ENCODE measurements around the gene PSMA4.

DNA sequence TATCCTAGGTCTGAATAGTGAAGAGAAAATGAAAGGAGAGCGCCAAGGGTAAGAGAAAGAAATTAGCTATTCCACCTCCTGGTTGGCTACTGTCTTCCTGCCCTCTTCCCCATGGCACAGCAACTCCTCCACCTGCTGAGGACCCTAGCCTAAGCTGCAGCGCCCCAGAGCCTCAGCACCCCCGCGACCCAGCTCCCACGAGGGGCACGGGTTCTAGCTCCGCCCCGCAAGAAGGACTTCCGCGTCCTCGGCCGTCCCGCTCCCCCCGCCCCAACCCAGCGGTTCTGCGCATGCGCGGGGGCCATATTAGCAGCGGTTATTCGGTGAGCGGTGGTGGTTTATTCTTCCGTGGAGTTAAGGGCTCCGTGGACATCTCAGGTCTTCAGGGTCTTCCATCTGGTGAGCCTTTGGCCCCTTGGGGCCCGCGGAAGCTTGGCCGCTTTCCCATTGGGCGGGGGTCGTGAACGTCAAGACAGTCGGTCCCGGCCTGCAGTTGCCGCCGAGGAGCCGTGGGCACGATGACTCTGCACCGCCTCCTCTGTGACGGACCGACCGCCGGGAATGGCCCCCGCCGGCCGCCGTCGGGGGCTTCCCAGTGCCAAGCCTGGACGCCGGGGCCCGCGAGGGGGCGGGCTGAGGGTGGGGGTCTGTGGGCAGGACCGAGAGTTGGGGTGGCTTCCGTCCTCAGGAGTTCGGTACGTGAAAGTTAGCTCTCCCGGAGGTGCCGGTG lies at the start of gene PSMA4:
- TF ChIP-seq MEF2A (IDR thresholded peaks at IDR 0.05; ENCODE audit: insufficient read depth, low read depth, low read length) (no peak), EP300 (IDR thresholded peaks at IDR 0.05; ENCODE audit: borderline replicate concordance in 1 of 2, control insufficient read depth in 1 of 2, low read depth in 2 of 2, low read length in 2 of 2) (no peak), CHD2 (IDR thresholded peaks at IDR 0.05; ENCODE audit: borderline replicate concordance, low read depth, low read length) (peak; percentile 56; the same call in 1 of the 2 replicates), EZH2 (IDR thresholded peaks at IDR 0.05; ENCODE audit: borderline replicate concordance, control insufficient read depth, low read depth, low read length) (no peak), CHD1 (IDR thresholded peaks at IDR 0.05; ENCODE audit: low read depth, low read length) (no peak)
- TF ChIP-seq, protein P1, sequence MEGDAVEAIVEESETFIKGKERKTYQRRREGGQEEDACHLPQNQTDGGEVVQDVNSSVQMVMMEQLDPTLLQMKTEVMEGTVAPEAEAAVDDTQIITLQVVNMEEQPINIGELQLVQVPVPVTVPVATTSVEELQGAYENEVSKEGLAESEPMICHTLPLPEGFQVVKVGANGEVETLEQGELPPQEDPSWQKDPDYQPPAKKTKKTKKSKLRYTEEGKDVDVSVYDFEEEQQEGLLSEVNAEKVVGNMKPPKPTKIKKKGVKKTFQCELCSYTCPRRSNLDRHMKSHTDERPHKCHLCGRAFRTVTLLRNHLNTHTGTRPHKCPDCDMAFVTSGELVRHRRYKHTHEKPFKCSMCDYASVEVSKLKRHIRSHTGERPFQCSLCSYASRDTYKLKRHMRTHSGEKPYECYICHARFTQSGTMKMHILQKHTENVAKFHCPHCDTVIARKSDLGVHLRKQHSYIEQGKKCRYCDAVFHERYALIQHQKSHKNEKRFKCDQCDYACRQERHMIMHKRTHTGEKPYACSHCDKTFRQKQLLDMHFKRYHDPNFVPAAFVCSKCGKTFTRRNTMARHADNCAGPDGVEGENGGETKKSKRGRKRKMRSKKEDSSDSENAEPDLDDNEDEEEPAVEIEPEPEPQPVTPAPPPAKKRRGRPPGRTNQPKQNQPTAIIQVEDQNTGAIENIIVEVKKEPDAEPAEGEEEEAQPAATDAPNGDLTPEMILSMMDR (IDR thresholded peaks at IDR 0.05 in 2 of 3, conservative IDR thresholded peaks at IDR 0.05 in 1 of 3; ENCODE audit: control insufficient read depth in 2 of 3, extremely low read depth in 1 of 3, insufficient read depth in 1 of 3, low read depth in 3 of 3, low read length in 3 of 3), result peak in 1 of 3 experiments; percentile 17; a peak in 1 of 6 replicates
